Loucy (cell line): ENCODE measurements around the gene LHFPL4.

Experiments used
- H2AFZ ChIP-seq: fragments of 200-600 bp; sonication (generic); 2 replicates; pipeline ENCODE4 v1.6.0; 2016; ENCODE audit warnings: antibody characterized with exemption, mild to moderate bottlenecking, low read length, moderate library complexity
- H3F3A ChIP-seq: fragments of 200-600 bp; 2 replicates; pipeline ENCODE4 v1.6.0; 2016; ENCODE audit warnings: antibody characterized with exemption, low read depth, mild to moderate bottlenecking
- H3K27me3 ChIP-seq: fragments of 200-600 bp; sonication (generic); 2 replicates; pipeline ENCODE4 v1.6.1; 2014; ENCODE audit warnings: low read length, mild to moderate bottlenecking; ENCODE audit not compliant: insufficient read depth, poor library complexity, severe bottlenecking
- H3K36me3 ChIP-seq: fragments of 200-600 bp; sonication (generic); 2 replicates; pipeline ENCODE4 v1.6.1; 2016; ENCODE audit warnings: low read length; ENCODE audit not compliant: insufficient read depth
- H3K4me1 ChIP-seq: fragments of 200-600 bp; sonication (generic); 2 replicates; pipeline ENCODE4 v1.5.1; 2014; ENCODE audit warnings: low read length, mild to moderate bottlenecking; ENCODE audit not compliant: insufficient read depth, poor library complexity, severe bottlenecking
- H3K4me2 ChIP-seq: fragments of 200-600 bp; sonication (generic); 2 replicates; pipeline ENCODE4 v1.6.0; 2014; ENCODE audit warnings: antibody characterized with exemption, low read length, low read depth, mild to moderate bottlenecking; ENCODE audit not compliant: poor library complexity, severe bottlenecking
- H3K4me3 ChIP-seq: fragments of 200-600 bp; sonication (generic); 2 replicates; pipeline ENCODE4 v1.5.1; 2014; ENCODE audit warnings: low read length, mild to moderate bottlenecking, mixed read lengths; ENCODE audit not compliant: poor library complexity, severe bottlenecking
- H3K79me2 ChIP-seq: fragments of 200-600 bp; sonication (generic); 2 replicates; pipeline ENCODE4 v1.6.1; 2014; ENCODE audit warnings: low read length; ENCODE audit not compliant: insufficient read depth
- H3K9ac ChIP-seq: fragments of 200-600 bp; sonication (generic); 2 replicates; pipeline ENCODE4 v1.6.0; 2014; ENCODE audit warnings: mild to moderate bottlenecking, low read depth, low read length, moderate library complexity; ENCODE audit not compliant: poor library complexity, severe bottlenecking
- H3K9me2 ChIP-seq: fragments of 200-600 bp; sonication (generic); replicated peaks from 2 replicates; pipeline ENCODE4 v1.6.1; 2016; ENCODE audit warnings: low read depth, low read length, mixed read lengths
- H3K9me3 ChIP-seq: fragments of 200-600 bp; sonication (generic); 2 replicates; pipeline ENCODE4 v1.6.1; 2014; ENCODE audit warnings: mild to moderate bottlenecking, antibody characterized with exemption, low read length, low read depth; ENCODE audit not compliant: insufficient read depth
- H4K20me1 ChIP-seq: fragments of 200-600 bp; sonication (generic); 2 replicates; pipeline ENCODE4 v1.6.0; 2014; ENCODE audit warnings: antibody characterized with exemption, low read length, mild to moderate bottlenecking; ENCODE audit not compliant: insufficient read depth, poor library complexity, severe bottlenecking
- EZH2phosphoT487 ChIP-seq: fragments of 200-600 bp; IDR thresholded peaks from 2 replicates; pipeline ENCODE4 v1.6.1; 2018; ENCODE audit warnings: antibody characterized with exemption, mild to moderate bottlenecking, moderate library complexity, borderline replicate concordance
- TF ChIP-seq, protein P1 (sequence below): fragments of 200-600 bp; sonication (generic); conservative IDR thresholded peaks from 2 replicates; pipeline ENCODE4 v1.5.1; 2014; ENCODE audit warnings: mild to moderate bottlenecking, antibody characterized with exemption, low read length

LHFPL4 gene

DNA sequence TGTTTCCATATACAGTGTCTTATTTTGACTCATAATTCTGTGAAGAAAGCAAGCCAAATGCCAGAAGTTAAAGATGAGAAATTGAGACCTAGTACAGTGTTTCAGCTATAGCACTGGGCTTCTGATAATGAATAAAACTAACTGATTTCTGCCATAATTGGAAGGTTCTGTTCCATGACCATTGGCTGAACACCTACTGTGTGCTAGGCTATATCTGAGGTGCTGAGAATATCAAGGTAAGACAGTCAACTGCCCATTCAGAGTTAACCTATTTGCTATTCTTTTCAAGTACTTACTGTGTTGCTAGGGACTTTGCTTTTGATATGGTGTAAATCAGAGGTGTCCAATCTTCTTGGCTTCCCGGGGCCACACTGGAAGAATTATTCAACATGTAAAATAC, 73.4 kb downstream of the LHFPL4 start:
- Histone ChIP-seq H3K4me1 (no peaks in the 10 kb centered on the region), H3K9ac (no peak overlapping the region), H3K36me3 (peaks cover 57% of the 10 kb centered on the region; the same call in 1 of the 2 replicates), H3K9me3 (no peaks in the 10 kb centered on the region), H4K20me1 (no peaks in the 10 kb centered on the region), H3K27me3 (no peaks in the 10 kb centered on the region), H3K4me2 (no peak overlapping the region), H3K79me2 (no peaks in the 10 kb centered on the region), H2AFZ (no peak overlapping the region), H3K9me2 (no peaks in the 10 kb centered on the region), H3K4me3 (no peak overlapping the region), H3F3A (no peaks in the 10 kb centered on the region)
- no peak for TF ChIP-seq EZH2phosphoT487
- TF ChIP-seq, protein P1, sequence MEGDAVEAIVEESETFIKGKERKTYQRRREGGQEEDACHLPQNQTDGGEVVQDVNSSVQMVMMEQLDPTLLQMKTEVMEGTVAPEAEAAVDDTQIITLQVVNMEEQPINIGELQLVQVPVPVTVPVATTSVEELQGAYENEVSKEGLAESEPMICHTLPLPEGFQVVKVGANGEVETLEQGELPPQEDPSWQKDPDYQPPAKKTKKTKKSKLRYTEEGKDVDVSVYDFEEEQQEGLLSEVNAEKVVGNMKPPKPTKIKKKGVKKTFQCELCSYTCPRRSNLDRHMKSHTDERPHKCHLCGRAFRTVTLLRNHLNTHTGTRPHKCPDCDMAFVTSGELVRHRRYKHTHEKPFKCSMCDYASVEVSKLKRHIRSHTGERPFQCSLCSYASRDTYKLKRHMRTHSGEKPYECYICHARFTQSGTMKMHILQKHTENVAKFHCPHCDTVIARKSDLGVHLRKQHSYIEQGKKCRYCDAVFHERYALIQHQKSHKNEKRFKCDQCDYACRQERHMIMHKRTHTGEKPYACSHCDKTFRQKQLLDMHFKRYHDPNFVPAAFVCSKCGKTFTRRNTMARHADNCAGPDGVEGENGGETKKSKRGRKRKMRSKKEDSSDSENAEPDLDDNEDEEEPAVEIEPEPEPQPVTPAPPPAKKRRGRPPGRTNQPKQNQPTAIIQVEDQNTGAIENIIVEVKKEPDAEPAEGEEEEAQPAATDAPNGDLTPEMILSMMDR = no peak

DNA sequence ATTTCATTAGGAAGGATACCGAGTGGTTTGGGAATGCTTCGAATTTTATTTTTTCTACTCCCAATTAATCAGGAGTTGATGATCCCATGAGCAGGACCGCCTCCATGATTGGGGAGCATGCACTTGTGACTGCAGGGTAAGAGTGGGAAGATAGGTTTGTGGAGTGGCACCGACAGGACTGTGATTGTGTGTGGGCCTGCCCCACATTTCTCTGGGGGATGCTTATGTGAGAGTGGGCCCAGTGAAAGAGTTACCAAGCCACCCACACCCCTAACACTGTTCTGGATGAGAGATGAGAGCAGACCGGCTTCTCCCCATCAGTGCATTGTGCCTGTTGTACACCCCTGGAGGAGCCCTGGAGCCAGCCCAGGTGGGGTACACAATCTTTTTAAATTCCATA, 76.7 kb downstream of the LHFPL4 start:
- Histone ChIP-seq H3K27me3 (no peaks in the 10 kb centered on the region), H3F3A (no peaks in the 10 kb centered on the region), H3K4me3 (no peak overlapping the region), H3K4me1 (no peaks in the 10 kb centered on the region), H3K9ac (no peak overlapping the region), H3K9me2 (no peaks in the 10 kb centered on the region), H3K36me3 (peaks cover 83% of the 10 kb centered on the region; the same call in 1 of the 2 replicates), H3K9me3 (no peaks in the 10 kb centered on the region), H4K20me1 (no peaks in the 10 kb centered on the region), H3K4me2 (no peak overlapping the region), H2AFZ (no peak overlapping the region), H3K79me2 (no peaks in the 10 kb centered on the region)
- TF ChIP-seq, protein P1 = no peak
- no peak for TF ChIP-seq EZH2phosphoT487

GRCh38 chr3:9474482-9474881, 79.1 kb downstream of the LHFPL4 start:
- no peak overlapping the region for H3K9ac ChIP-seq
- H3K4me3 ChIP-seq = no peak overlapping the region
- H3K27me3 ChIP-seq = no peaks in the 10 kb centered on the region
- no peaks in the 10 kb centered on the region for H4K20me1 ChIP-seq
- H3K36me3 ChIP-seq = peaks cover 94% of the 10 kb centered on the region; the same call in 1 of the 2 replicates
- H3K4me2 ChIP-seq = no peak overlapping the region
- no peaks in the 10 kb centered on the region for H3K9me2 ChIP-seq
- no peaks in the 10 kb centered on the region for H3K9me3 ChIP-seq
- no peaks in the 10 kb centered on the region for H3K4me1 ChIP-seq
- H3K79me2 ChIP-seq = no peaks in the 10 kb centered on the region
- H3F3A ChIP-seq = no peaks in the 10 kb centered on the region
- no peak for TF ChIP-seq EZH2phosphoT487
- TF ChIP-seq, protein P1 = no peak
- H2AFZ ChIP-seq = no peak overlapping the region
